WTC11 (cell line): ENCODE results near the gene TBX15. TPM values are rescaled to one million over a fixed set of nuclear protein-coding genes. Genes with fewer than 3 reads are reported as not detected.

Source experiments
- ATAC-seq: fragments of 200-7000 bp; cut with Tn5 transposase; 2 replicates; pipeline ENCODE4 v1.10.0; 2021; ENCODE audit warnings: mild to moderate bottlenecking, moderate library complexity
- CTCF ChIA-PET: fragments of 300-600 bp; sonication (Branson Sonifier 250); formaldehyde crosslinking; loops from one replicate; lab custom pipeline; 2021; ENCODE audit warnings: antibody characterized with exemption; lab: Charles Lee
- POLR2A ChIA-PET: fragments of 350-600 bp; sonication (Branson Sonifier 250); formaldehyde crosslinking; loops from one replicate; lab custom pipeline; 2021; ENCODE audit warnings: antibody characterized with exemption; lab: Charles Lee
- DNase-seq: peaks from one replicate; pipeline ENCODE4 v3.0.0; 2021; ENCODE audit warnings: low spot score
- H3K27ac Mint-ChIP-seq: 2 replicates; pipeline ENCODE4 v1.8.0; 2021; ENCODE audit warnings: mixed read lengths
- H3K27me3 Mint-ChIP-seq: 2 replicates; pipeline ENCODE4 v1.8.0; 2021; ENCODE audit warnings: low read depth, mild to moderate bottlenecking, moderate library complexity, mixed read lengths
- H3K36me3 Mint-ChIP-seq: 2 replicates; pipeline ENCODE4 v1.8.0; 2021; ENCODE audit warnings: mixed read lengths
- H3K4me1 Mint-ChIP-seq: 2 replicates; pipeline ENCODE4 v1.8.0; 2022; ENCODE audit warnings: mixed read lengths
- H3K4me3 Mint-ChIP-seq: 2 replicates; pipeline ENCODE4 v1.8.0; 2021; ENCODE audit warnings: mild to moderate bottlenecking, moderate library complexity, mixed read lengths
- H3K9me3 Mint-ChIP-seq: 2 replicates; pipeline ENCODE4 v1.8.0; 2021; ENCODE audit warnings: mixed read lengths
- ARID4B ChIP-seq: sonication (generic); formaldehyde crosslinking; IDR thresholded peaks from 2 replicates; pipeline ENCODE4 v1.8.0; 2023; ENCODE audit warnings: missing genetic modification reagents, mild to moderate bottlenecking, borderline replicate concordance
- CREM ChIP-seq: sonication (generic); formaldehyde crosslinking; IDR thresholded peaks from 2 replicates; pipeline ENCODE4 v1.8.1; 2022; ENCODE audit warnings: mild to moderate bottlenecking, missing genetic modification reagents, moderate library complexity
- E2F1 ChIP-seq: sonication (generic); formaldehyde crosslinking; IDR thresholded peaks from 2 replicates; pipeline ENCODE4 v1.8.0; 2022; ENCODE audit warnings: mild to moderate bottlenecking, missing genetic modification reagents
- ERG ChIP-seq: fragments of 250-450 bp; sonication (Bioruptor Pico); IDR thresholded peaks from 2 replicates; pipeline ENCODE4 v1.8.0; 2021; ENCODE audit warnings: mild to moderate bottlenecking
- FOXJ3 ChIP-seq: sonication (generic); formaldehyde crosslinking; IDR thresholded peaks from 2 replicates; pipeline ENCODE4 v1.9.0; 2021; ENCODE audit warnings: missing genetic modification reagents, mild to moderate bottlenecking, borderline replicate concordance
- GABPB1 ChIP-seq: sonication (generic); formaldehyde crosslinking; IDR thresholded peaks from 2 replicates; pipeline ENCODE4 v1.8.1; 2023; ENCODE audit warnings: mild to moderate bottlenecking, missing genetic modification reagents
- GTF2I ChIP-seq: fragments of 250-450 bp; sonication (Bioruptor Pico); conservative IDR thresholded peaks from 2 replicates; pipeline ENCODE4 v1.4.0; 2021; ENCODE audit warnings: mild to moderate bottlenecking
- HMGXB4 ChIP-seq: sonication (generic); formaldehyde crosslinking; IDR thresholded peaks from 2 replicates; pipeline ENCODE4 v1.8.1; 2023; ENCODE audit warnings: mild to moderate bottlenecking, moderate library complexity, missing genetic modification reagents
- NFATC4 ChIP-seq: fragments of 250-450 bp; sonication (Bioruptor Pico); IDR thresholded peaks from 2 replicates; pipeline ENCODE4 v1.9.0; 2021; ENCODE audit warnings: mild to moderate bottlenecking
- NR1H2 ChIP-seq: sonication (generic); formaldehyde crosslinking; IDR thresholded peaks from 2 replicates; pipeline ENCODE4 v1.9.0; 2021; ENCODE audit warnings: mild to moderate bottlenecking, moderate library complexity, missing genetic modification reagents
- NR2C2 ChIP-seq: sonication (generic); formaldehyde crosslinking; IDR thresholded peaks from 2 replicates; pipeline ENCODE4 v1.8.0; 2022; ENCODE audit warnings: mild to moderate bottlenecking, missing genetic modification reagents
- PREB ChIP-seq: sonication (generic); formaldehyde crosslinking; IDR thresholded peaks from 2 replicates; pipeline ENCODE4 v1.8.1; 2022; ENCODE audit warnings: mild to moderate bottlenecking, missing genetic modification reagents, moderate library complexity, borderline replicate concordance
- PRRX2 ChIP-seq: fragments of 250-450 bp; sonication (Bioruptor Pico); IDR thresholded peaks from 2 replicates; pipeline ENCODE4 v1.8.0; 2021; ENCODE audit warnings: mild to moderate bottlenecking
- RORB ChIP-seq: fragments of 250-450 bp; sonication (Bioruptor Pico); IDR thresholded peaks from 2 replicates; pipeline ENCODE4 v1.9.0; 2021; ENCODE audit warnings: mild to moderate bottlenecking
- SMAD3 ChIP-seq: sonication (generic); formaldehyde crosslinking; IDR thresholded peaks from 2 replicates; pipeline ENCODE4 v1.8.0; 2022; ENCODE audit warnings: missing genetic modification reagents, mild to moderate bottlenecking, borderline replicate concordance
- SOX15 ChIP-seq: fragments of 250-450 bp; sonication (Bioruptor Pico); IDR thresholded peaks from 2 replicates; pipeline ENCODE4 v1.9.0; 2021; ENCODE audit warnings: mild to moderate bottlenecking
- TP53 ChIP-seq: sonication (generic); formaldehyde crosslinking; IDR thresholded peaks from 2 replicates; pipeline ENCODE4 v1.8.1; 2023; ENCODE audit warnings: mild to moderate bottlenecking, missing genetic modification reagents
- ZNF281 ChIP-seq: sonication (generic); formaldehyde crosslinking; IDR thresholded peaks from 2 replicates; pipeline ENCODE4 v1.8.0; 2023; ENCODE audit warnings: mild to moderate bottlenecking, missing genetic modification reagents
- ZNF317 ChIP-seq: sonication (generic); formaldehyde crosslinking; IDR thresholded peaks from 2 replicates; pipeline ENCODE4 v1.8.1; 2023; ENCODE audit warnings: low read depth, mild to moderate bottlenecking, moderate library complexity, missing genetic modification reagents, borderline replicate concordance
- ZNF512 ChIP-seq: sonication (generic); formaldehyde crosslinking; IDR thresholded peaks from 2 replicates; pipeline ENCODE4 v1.8.1; 2022; ENCODE audit warnings: missing genetic modification reagents, borderline replicate concordance
- total RNA-seq: library from RNA; stranded (reverse); gene quantifications from 3 replicates; pipeline ENCODE4 v1.2.3, GENCODE V29; 2021

TBX15 gene
- total RNA-seq, 1 experiment from 2014 or later = 0.11 TPM

- TF ChIP-seq ARID4B (no peak), NR1H2 (CRISPR knock-in tag) (no peak), NFATC4 (no peak)
These were observed 62.5 kb downstream of the TBX15 start (continued) for GRCh38 chr1:118925651-118926050.

- TF ChIP-seq PRRX2 (CRISPR knock-in tag) = no peak
- no peak for TF ChIP-seq NR2C2 (CRISPR knock-in tag)
- TF ChIP-seq HMGXB4 (CRISPR knock-in tag) = no peak
- no peak for TF ChIP-seq ZNF512 (CRISPR knock-in tag)
- TF ChIP-seq E2F1 (CRISPR knock-in tag) = no peak
- no peak for TF ChIP-seq FOXJ3
- no peak for TF ChIP-seq SOX15 (CRISPR knock-in tag)
- no peak for TF ChIP-seq PREB
- no peak for TF ChIP-seq CREM
- no peak for TF ChIP-seq RORB (CRISPR knock-in tag)
- TF ChIP-seq ZNF281 (CRISPR knock-in tag) = no peak
- no peak for TF ChIP-seq TP53
- TF ChIP-seq ERG (CRISPR knock-in tag) = no peak
- no peak for TF ChIP-seq ZNF317
- no peak for TF ChIP-seq GTF2I
- no peak for TF ChIP-seq SMAD3 (CRISPR knock-in tag)
- no peak for TF ChIP-seq GABPB1 (CRISPR knock-in tag)
- ChIA-PET CTCF (no interaction called here), POLR2A (no interaction called here)
- Mint-ChIP-seq H3K4me1 (peaks cover 37% of the 10 kb centered on the region), H3K9me3 (no peaks in the 10 kb centered on the region), H3K36me3 (no peaks in the 10 kb centered on the region), H3K4me3 (no peak overlapping the region), H3K27me3 (peaks cover 6% of the 10 kb centered on the region; the same call in 1 of the 2 replicates), H3K27ac (no peak overlapping the region)
- DNase-seq (no peak), ATAC-seq (no peak)
These were observed 64.8 kb downstream of the TBX15 start for GRCh38 chr1:118923319-118923718.
